NCI-H146 treated with DMSO at 0.1 percent for 48 hours (cell line): ENCODE results near the gene ANXA9.

ENCODE experiments used
- DNase-seq: peaks from one replicate; lab custom pipeline; 2025; ENCODE audit not compliant: unreplicated experiment; lab: John Stamatoyannopoulos, UW

Gene ANXA9

GRCh38 chr1:150981805-150982712 lies at the start of gene ANXA9:
ANXA9 (plus strand) TSS chr1:150982292; CDS start chr1:150983106, 814 bp downstream.
- peak; percentile 41 for DNase-seq

GRCh38 chr1:150944856-150945255 lies 37.2 kb upstream of the ANXA9 start:
- DNase-seq: no peak

GRCh38 chr1:150954708-150955107 lies 27.4 kb upstream of the ANXA9 start:
- DNase-seq: no peak

- DNase-seq: no peak
These were observed 26.8 kb upstream of the ANXA9 start for GRCh38 chr1:150955280-150955679.

GRCh38 chr1:150957666-150958065 lies 24.4 kb upstream of the ANXA9 start:
- no peak for DNase-seq

- DNase-seq: no peak
These were observed 21.4 kb upstream of the ANXA9 start for GRCh38 chr1:150960646-150961045.

- DNase-seq: no peak
These were observed 20.3 kb upstream of the ANXA9 start for GRCh38 chr1:150961756-150962155.

GRCh38 chr1:150963321-150964163 lies 18.6 kb upstream of the ANXA9 start:
- DNase-seq: no peak

GRCh38 chr1:150964164-150964489 lies 18.0 kb upstream of the ANXA9 start:
- DNase-seq: no peak

GRCh38 chr1:150965605-150966004 lies 16.5 kb upstream of the ANXA9 start:
- DNase-seq: no peak

GRCh38 chr1:150966011-150966410 lies 16.1 kb upstream of the ANXA9 start:
- no peak for DNase-seq

GRCh38 chr1:150967936-150968335 lies 14.2 kb upstream of the ANXA9 start:
- no peak for DNase-seq

- DNase-seq: no peak
These were observed 13.6 kb upstream of the ANXA9 start for GRCh38 chr1:150968491-150968890.

GRCh38 chr1:150969626-150970025 lies 12.5 kb upstream of the ANXA9 start:
- no peak for DNase-seq

GRCh38 chr1:150970808-150971582 lies 11.1 kb upstream of the ANXA9 start:
- DNase-seq: no peak

- DNase-seq: no peak
These were observed 10.3 kb upstream of the ANXA9 start for GRCh38 chr1:150971583-150972416.

- DNase-seq: no peak
These were observed 9.6 kb upstream of the ANXA9 start for GRCh38 chr1:150972417-150972940.

GRCh38 chr1:150973258-150973835 lies 8.7 kb upstream of the ANXA9 start:
- no peak for DNase-seq

- peak; percentile 6 for DNase-seq
These were observed 8.1 kb upstream of the ANXA9 start for GRCh38 chr1:150973836-150974579.
